NCI-H226 (cell line): ENCODE data around the gene CC2D2A.
"Not testable (repeated sequence)": the region's sequence is repeated elsewhere in the genome, so short reads cannot be mapped to it uniquely, and the experiment has no call there.

Experiments
- DNase-seq: peaks from one replicate; pipeline ENCODE4 v3.0.0-alpha.2; 2015

Gene CC2D2A

GRCh38 chr4:15470128-15470475, 420 bp downstream of the CC2D2A start:
- DNase-seq, result no peak

DNA sequence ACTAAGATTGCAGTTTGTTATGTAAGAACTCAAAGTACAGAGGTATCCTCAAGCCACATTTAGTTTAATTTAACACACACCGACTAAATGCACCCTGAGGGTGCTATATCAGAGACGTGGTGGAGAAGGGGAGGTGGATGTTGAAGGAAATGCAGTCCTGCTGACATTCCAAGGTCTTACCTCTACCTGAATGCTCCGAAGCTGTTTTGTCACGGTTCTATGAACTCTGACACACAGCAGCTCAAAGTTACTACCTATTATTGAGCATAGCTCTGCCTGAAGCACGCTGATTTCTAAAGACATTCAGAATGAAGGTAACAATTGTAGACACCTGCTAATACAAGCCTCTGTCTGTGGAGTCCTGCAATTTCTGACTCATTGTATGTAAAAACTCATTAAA, 6.7 kb downstream of the CC2D2A start:
- no peak for DNase-seq

GRCh38 chr4:15478724-15479088, 9.0 kb downstream of the CC2D2A start:
- DNase-seq, result no peak

GRCh38 chr4:15479089-15479912, 9.6 kb downstream of the CC2D2A start:
- peak; percentile 58 for DNase-seq

DNA sequence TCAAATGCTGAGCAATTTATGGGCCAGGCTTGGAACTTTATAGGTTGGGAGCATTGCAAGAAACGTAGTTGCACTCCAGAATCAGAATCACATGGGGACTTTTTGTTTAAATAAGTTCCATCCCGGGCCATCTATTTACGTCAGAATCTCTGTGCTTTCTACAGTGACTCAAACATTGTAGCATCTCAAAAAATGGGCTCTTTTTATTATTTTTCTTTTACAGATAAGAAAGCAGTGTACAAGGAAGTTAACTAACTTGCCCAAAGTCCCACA, 10.2 kb downstream of the CC2D2A start:
- no peak for DNase-seq

DNA sequence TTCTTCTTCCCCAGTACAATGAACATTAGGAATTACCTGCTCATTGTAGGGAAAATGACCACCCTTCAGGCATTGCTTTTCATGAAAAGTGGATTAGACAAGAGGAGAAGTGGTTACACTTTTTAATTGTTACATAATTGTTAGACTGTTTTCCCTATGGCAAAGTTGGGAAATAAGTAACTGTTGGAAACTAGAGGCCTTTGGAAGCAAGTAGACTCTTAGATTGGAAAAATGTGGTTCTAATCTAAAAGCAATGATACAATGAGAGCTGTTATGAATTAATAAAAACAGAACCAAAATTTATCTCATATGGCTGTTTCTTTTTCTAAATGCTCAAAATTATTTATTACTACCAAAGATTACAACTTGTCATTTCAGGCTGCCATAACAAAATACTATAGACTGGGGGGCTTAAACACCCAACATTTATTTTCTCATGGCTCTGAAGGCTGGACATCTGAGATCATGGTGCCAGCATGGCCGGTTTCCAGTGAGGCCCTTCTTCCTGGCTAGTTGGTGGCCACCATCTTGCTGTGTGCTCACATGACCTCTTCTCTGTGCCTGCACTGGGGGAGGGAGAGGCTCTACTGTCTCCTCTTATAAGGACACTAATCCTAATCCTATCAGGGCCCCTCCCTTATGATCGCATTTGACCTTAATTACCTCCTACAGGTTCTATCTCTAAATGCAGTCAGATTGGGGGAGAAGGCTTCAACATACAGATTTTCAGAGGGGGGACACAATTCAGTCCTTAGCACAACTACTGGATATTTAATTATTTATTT, 12.5 kb downstream of the CC2D2A start:
- no peak for DNase-seq

GRCh38 chr4:15482842-15483241, 13.2 kb downstream of the CC2D2A start:
- no peak for DNase-seq

DNA sequence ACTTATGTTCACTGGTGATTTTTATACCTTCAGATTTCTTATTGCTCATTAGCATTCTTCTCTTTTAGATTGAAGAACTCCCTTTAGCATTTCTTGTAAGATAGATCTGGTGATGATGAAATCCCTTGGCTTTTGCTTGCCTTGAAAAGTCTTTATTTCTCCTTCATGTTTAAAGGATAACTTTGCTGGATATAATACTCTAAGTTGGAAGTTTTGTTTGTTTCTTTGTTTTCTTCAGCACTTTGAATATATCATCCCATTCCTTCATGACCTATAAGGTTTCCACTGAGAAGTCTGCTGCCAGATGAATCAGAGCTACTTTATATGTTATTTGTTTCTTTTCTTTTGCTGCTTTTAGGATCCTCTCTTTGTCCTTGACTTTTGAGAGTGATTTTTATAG, 18.5 kb downstream of the CC2D2A start:
- no peak for DNase-seq

DNA sequence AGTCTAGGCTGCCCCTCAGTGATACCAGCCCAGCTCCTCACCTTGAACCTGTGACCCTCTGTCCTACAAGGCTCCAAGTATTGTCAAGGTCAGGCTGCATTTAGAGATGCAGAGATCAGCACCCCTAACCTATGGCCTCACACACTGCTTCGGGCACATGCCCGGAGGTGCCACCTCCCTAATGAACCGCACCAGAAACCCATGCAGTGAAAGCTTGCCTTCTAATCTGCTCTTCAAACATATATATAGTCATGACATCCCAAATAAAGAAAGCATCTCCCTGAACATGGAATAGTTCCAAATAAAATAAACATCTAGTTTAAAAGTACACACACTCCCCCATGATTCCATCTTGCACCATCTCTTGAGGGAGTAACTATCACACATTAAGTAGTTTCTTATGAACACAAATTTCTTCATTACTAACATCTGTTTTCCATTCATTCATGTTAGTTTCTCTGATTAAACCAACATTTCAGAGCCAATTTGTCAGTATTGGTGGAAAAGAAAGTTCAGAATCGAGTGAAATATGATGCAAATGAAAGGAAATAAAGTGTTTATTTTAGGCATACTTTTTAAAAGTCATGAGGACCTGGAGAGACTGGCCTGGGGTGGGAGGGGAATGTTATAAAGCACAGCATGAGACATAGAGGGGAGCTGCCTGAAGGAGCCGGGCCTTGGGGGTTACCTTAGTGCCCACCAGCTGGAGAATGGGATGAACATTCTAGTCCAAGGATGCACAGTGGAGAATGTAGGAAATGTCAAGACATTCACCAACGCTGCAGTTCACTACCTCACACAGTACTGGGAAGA, 19.2 kb downstream of the CC2D2A start:
- DNase-seq, result no peak

- no peak for DNase-seq
These were observed 19.9 kb downstream of the CC2D2A start for GRCh38 chr4:15489551-15489950.

DNA sequence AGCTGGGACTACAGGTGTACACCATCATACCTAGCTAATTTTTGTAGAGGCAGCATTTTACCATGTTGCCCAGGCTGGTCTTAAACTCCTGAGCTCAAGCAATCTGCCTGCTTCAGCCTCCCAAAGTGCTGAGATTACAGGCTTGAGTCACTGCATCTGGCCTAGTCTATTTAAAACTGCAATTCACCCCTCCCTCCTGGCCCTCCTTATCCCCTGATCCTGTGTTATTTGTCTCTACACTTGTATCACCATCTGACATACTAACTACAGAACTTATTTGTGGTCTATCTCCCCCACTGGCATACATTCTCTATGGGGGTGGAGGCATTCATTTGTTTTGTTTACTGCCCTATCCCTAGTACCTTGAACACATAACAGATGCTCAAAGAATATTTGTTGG, 23.7 kb downstream of the CC2D2A start:
- DNase-seq, result no peak

GRCh38 chr4:15495621-15496020, 25.9 kb downstream of the CC2D2A start:
- DNase-seq, result no peak

- no peak for DNase-seq
These were observed 28.7 kb downstream of the CC2D2A start for GRCh38 chr4:15498356-15498755.

GRCh38 chr4:15500701-15501100, 31.0 kb downstream of the CC2D2A start:
- no peak for DNase-seq

DNA sequence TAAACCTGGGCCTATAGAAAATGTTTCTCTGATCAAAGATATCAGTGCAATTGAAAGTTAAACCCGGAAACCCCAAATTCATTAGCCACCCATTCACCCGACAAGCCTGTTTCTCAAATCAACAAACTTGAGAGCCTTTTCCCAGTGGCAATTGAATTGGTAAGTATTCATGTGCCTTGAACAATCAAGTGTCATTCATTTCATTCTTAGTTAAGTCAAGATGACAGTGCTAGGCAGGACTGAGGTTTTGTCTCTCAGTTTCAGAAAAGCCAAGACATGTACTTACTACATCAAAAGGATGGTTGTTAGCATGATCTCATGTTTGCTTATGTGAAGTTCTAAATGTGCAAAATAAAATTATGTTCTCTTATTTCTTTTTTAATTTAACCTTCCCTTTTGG, 32.3 kb downstream of the CC2D2A start:
- DNase-seq, result no peak

GRCh38 chr4:15502384-15502783, 32.7 kb downstream of the CC2D2A start:
- DNase-seq, result no peak

DNA sequence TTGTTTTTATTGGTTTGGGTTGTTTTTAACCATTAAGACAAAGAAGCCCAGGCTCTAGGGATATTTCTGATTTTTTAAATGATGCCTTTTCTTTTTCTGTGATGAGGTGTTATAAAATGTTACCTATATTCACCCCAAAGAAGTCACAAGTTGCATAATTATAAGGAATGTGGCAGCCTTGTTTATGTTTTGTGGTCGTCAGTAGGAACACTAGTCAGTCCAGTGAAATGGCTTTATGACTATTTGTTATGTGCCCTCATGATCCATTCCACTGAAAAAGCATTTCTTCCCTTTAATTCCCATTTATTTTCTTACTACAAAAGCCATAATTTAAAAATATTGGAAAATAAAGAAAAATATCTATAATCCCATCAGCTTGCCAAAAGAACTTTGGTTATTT, 34.4 kb downstream of the CC2D2A start:
- no peak for DNase-seq

DNA sequence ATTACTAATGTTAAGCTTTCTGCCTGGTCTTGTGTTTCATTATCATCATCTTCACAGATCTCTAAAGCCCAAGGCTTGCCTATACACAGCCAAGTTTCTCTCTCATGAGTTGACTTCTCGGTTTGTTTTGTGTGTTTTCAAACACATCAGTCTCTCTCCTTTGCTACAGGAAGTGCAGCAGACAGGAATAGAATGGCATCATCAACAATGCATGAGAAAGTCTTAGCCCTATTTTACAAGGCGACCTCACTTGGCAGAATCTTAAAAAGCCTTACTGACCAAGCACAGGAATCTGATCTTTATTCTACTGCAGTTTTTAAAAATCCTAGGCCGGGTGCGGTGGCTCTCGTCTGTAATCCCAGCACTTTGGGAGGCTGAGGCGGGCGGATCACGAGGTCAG, 36.8 kb downstream of the CC2D2A start:
- DNase-seq, result peak; percentile 15

- DNase-seq, result no peak
These were observed 38.0 kb downstream of the CC2D2A start for GRCh38 chr4:15507679-15508078.

GRCh38 chr4:15510961-15511360, 41.3 kb downstream of the CC2D2A start:
- DNase-seq, result no peak

DNA sequence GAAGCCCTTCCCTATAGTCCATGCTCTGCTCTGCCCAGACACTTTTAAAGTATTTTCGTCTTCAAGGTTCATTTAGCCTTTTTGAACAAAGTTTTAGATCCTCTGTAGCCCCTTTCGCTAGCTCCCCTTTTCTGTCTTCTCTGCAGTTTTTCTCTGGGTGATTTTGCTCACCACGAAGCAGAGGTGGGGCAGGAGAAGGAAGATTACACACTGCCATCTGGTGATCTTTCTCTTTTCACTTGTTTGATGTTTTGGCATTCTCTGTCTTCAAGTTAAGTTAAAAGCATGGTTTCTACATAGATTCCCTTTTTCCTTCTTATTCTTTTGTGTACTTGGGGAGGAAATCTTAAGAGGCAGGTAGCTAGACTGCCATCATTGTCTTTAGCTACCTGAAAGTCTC, 43.9 kb downstream of the CC2D2A start:
- no peak for DNase-seq

GRCh38 chr4:15515106-15515505, 45.4 kb downstream of the CC2D2A start:
- peak; percentile 71 for DNase-seq

- DNase-seq, result no peak
These were observed 46.8 kb downstream of the CC2D2A start for GRCh38 chr4:15516494-15516893.

- DNase-seq, result not testable (repeated sequence)
These were observed 48.0 kb downstream of the CC2D2A start for GRCh38 chr4:15517681-15518080.
